H9 (cell line): ENCODE results near the gene PCNX2. TPM values are rescaled to one million over a fixed set of nuclear protein-coding genes. Genes with fewer than 3 reads are reported as not detected.
A peak's percentile ranks its signal among the peaks of the same experiment; 100 is the strongest.

Source experiments
- DNase-seq: peaks from one replicate; pipeline ENCODE4 v3.0.0-alpha.2; 2017
- H2AFZ ChIP-seq: one replicate; pipeline ENCODE4 v1.6.1; 2013; ENCODE audit warnings: mild to moderate bottlenecking, low read length, control low read depth, moderate library complexity
- H2AK5ac ChIP-seq: 2 replicates; pipeline ENCODE4 v1.6.1; 2013; ENCODE audit warnings: low read length, control low read depth, mixed read lengths; ENCODE audit not compliant: insufficient read length
- H2BK120ac ChIP-seq: one replicate; pipeline ENCODE4 v1.6.1; 2013; ENCODE audit warnings: low read depth, mild to moderate bottlenecking, low read length, control low read depth, inconsistent platforms; ENCODE audit not compliant: poor library complexity, severe bottlenecking
- H2BK12ac ChIP-seq: 2 replicates; pipeline ENCODE4 v1.6.1; 2013; ENCODE audit warnings: low read length, control low read depth, mixed read lengths, low read depth; ENCODE audit not compliant: insufficient read length
- H2BK15ac ChIP-seq: 2 replicates; pipeline ENCODE4 v1.6.1; 2013; ENCODE audit warnings: low read depth, low read length, control low read depth
- H2BK20ac ChIP-seq: one replicate; pipeline ENCODE4 v1.6.1; 2013; ENCODE audit warnings: low read depth, mild to moderate bottlenecking, low read length, control low read depth, inconsistent platforms; ENCODE audit not compliant: poor library complexity, severe bottlenecking
- H2BK5ac ChIP-seq: 2 replicates; pipeline ENCODE4 v1.6.1; 2013; ENCODE audit warnings: low read length, control low read depth, mixed read lengths; ENCODE audit not compliant: insufficient read length
- H3K14ac ChIP-seq: 2 replicates; pipeline ENCODE4 v1.6.1; 2013; ENCODE audit warnings: low read length, control low read depth; ENCODE audit not compliant: insufficient read depth
- H3K18ac ChIP-seq: 2 replicates; pipeline ENCODE4 v1.6.1; 2013; ENCODE audit warnings: low read depth, mild to moderate bottlenecking, mixed read lengths, low read length, control low read depth; ENCODE audit not compliant: insufficient read length
- H3K23ac ChIP-seq: 2 replicates; pipeline ENCODE4 v1.6.1; 2013; ENCODE audit warnings: low read length, control low read depth, mixed read lengths, low read depth; ENCODE audit not compliant: insufficient read length
- H3K23me2 ChIP-seq: 2 replicates; pipeline ENCODE4 v1.6.1; 2013; ENCODE audit warnings: low read depth, mild to moderate bottlenecking, mixed read lengths, low read length, control low read depth; ENCODE audit not compliant: insufficient read length, poor library complexity, severe bottlenecking
- H3K27ac ChIP-seq: 2 replicates; pipeline ENCODE4 v1.5.1; 2013; ENCODE audit warnings: low read length, control low read depth, mixed read lengths, low read depth; ENCODE audit not compliant: insufficient read length
- H3K27me3 ChIP-seq: 2 replicates; pipeline ENCODE4 v1.6.1; 2013; ENCODE audit warnings: low read length, control low read depth, inconsistent platforms; ENCODE audit not compliant: insufficient read depth
- H3K4ac ChIP-seq: 2 replicates; pipeline ENCODE4 v1.6.1; 2013; ENCODE audit warnings: low read depth, mild to moderate bottlenecking, control low read depth, inconsistent platforms, low read length, moderate library complexity
- H3K4me1 ChIP-seq: 2 replicates; pipeline ENCODE4 v1.6.1; 2013; ENCODE audit warnings: low read length, control low read depth, inconsistent platforms; ENCODE audit not compliant: insufficient read depth
- H3K4me2 ChIP-seq: 2 replicates; pipeline ENCODE4 v1.6.1; 2013; ENCODE audit warnings: low read length, control low read depth, mixed read lengths; ENCODE audit not compliant: insufficient read length, insufficient read depth
- H3K56ac ChIP-seq: 2 replicates; pipeline ENCODE4 v1.6.1; 2013; ENCODE audit warnings: low read depth, mild to moderate bottlenecking, mixed read lengths, low read length, control low read depth; ENCODE audit not compliant: insufficient read length
- H3K79me1 ChIP-seq: 2 replicates; pipeline ENCODE4 v1.6.1; 2013; ENCODE audit warnings: low read depth, mild to moderate bottlenecking, moderate library complexity, low read length, control low read depth, inconsistent platforms; ENCODE audit not compliant: insufficient read depth, poor library complexity, severe bottlenecking
- H3K79me2 ChIP-seq: 2 replicates; pipeline ENCODE4 v1.6.1; 2013; ENCODE audit warnings: low read length, control low read depth, inconsistent platforms; ENCODE audit not compliant: insufficient read depth
- H3K9ac ChIP-seq: 2 replicates; pipeline ENCODE4 v1.6.1; 2013; ENCODE audit warnings: low read length, control low read depth, mixed read lengths; ENCODE audit not compliant: insufficient read length; ENCODE audit errors: extremely low read depth
- H3K9me3 ChIP-seq: one replicate; pipeline ENCODE4 v1.6.1; 2013; ENCODE audit warnings: low read depth, low read length, inconsistent platforms; ENCODE audit not compliant: control insufficient read depth
- H3T11ph ChIP-seq: one replicate; pipeline ENCODE4 v1.6.1; 2013; ENCODE audit warnings: mild to moderate bottlenecking, low read length, control low read depth, inconsistent platforms
- H4K20me1 ChIP-seq: one replicate; pipeline ENCODE4 v1.6.1; 2013; ENCODE audit not compliant: control insufficient read depth, insufficient read length, insufficient read depth
- H4K5ac ChIP-seq: 2 replicates; pipeline ENCODE4 v1.6.1; 2013; ENCODE audit warnings: low read depth, mild to moderate bottlenecking, mixed read lengths, low read length, control low read depth; ENCODE audit not compliant: insufficient read length
- H4K8ac ChIP-seq: replicated peaks from 2 replicates; pipeline ENCODE4 v1.6.1; 2013; ENCODE audit warnings: low read length, control low read depth, mixed read lengths, low read depth; ENCODE audit not compliant: insufficient read length
- H4K91ac ChIP-seq: 2 replicates; pipeline ENCODE4 v1.6.1; 2013; ENCODE audit warnings: low read depth, mild to moderate bottlenecking, moderate library complexity, mixed read lengths, low read length, control low read depth; ENCODE audit not compliant: insufficient read length
- H3K27ac Mint-ChIP-seq, 3 experiments: 2 replicates in 2 of 3; 3 replicates in 1 of 3; pipeline ENCODE4 v1.8.0; 2020 to 2021; ENCODE audit warnings: mixed read lengths in 3 of 3, mild to moderate bottlenecking in 1 of 3, moderate library complexity in 1 of 3
- H3K27me3 Mint-ChIP-seq: 2 replicates; pipeline ENCODE4 v1.8.0; 2021; ENCODE audit warnings: low read depth, mild to moderate bottlenecking, moderate library complexity, mixed read lengths
- H3K36me3 Mint-ChIP-seq, 3 experiments: 2 replicates in 2 of 3; 3 replicates in 1 of 3; pipeline ENCODE4 v1.8.0; 2020 to 2021; ENCODE audit warnings: low read depth in 3 of 3, mixed read lengths in 3 of 3; ENCODE audit not compliant: insufficient read depth in 1 of 3
- H3K4me1 Mint-ChIP-seq, 2 experiments: 2 replicates each; pipeline ENCODE4 v1.8.0; 2020; ENCODE audit warnings: mixed read lengths in 2 of 2
- H3K4me3 Mint-ChIP-seq, 2 experiments: 2 replicates in 1 of 2; 3 replicates in 1 of 2; pipeline ENCODE4 v1.8.0; 2020 to 2021; ENCODE audit warnings: mild to moderate bottlenecking in 2 of 2, mixed read lengths in 2 of 2, moderate library complexity in 1 of 2
- H3K9me3 Mint-ChIP-seq, 2 experiments: 2 replicates in 1 of 2; 3 replicates in 1 of 2; pipeline ENCODE4 v1.8.0; 2020; ENCODE audit warnings: mild to moderate bottlenecking in 2 of 2, mixed read lengths in 2 of 2, moderate library complexity in 1 of 2
- WGBS: extraction: QIAGEN DNeasy Blood & Tissue Kit; methylation state at CpG from one replicate; pipeline ENCODE4 v1.1.7; 2013; ENCODE audit warnings: missing lambda C conversion rate, low lambda C conversion rate, mixed read lengths; ENCODE audit not compliant: insufficient read length; ENCODE audit errors: extremely low coverage; 5-methylcytosine and 5-hydroxymethylcytosine counted together
- total RNA-seq: library from RNA; stranded (reverse); gene quantifications from 2 replicates; pipeline ENCODE4 v1.2.1, GENCODE V29; 2021
- TF ChIP-seq, protein P1 (sequence below): fragments of 200-600 bp; sonication (generic); conservative IDR thresholded peaks from 3 replicates; pipeline ENCODE4 v1.8.0; 2021; ENCODE audit warnings: antibody characterized with exemption, mild to moderate bottlenecking

The PCNX2 gene
- total RNA-seq, 1 experiment from 2014 or later: 45.1 TPM

DNA sequence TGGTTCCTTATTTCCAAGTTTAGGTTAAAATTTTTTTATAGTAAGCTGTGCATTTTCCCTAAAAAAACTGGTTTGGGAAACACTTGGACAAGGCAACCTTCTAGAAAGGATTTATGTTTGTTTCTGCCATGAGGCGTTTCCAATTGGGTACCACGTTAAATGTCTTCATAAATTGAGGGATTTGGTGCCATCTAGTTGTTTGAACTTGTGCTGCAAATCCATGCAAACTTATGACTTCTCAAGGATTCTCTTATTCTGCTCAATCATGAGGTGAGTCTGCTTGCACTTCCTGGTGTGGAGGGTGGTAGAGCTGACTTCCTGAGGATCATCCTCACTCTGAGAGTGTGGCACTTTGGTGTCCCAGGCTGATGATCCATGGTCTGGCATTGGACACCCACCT is 123.3 kb downstream of the PCNX2 start:
- Histone ChIP-seq H2BK12ac (no peak overlapping the region), H2AFZ (no peak overlapping the region), H3K27ac (no peak overlapping the region), H3K9ac (no peak overlapping the region), H3K4me2 (no peak overlapping the region), H2BK20ac (no peak overlapping the region), H4K91ac (no peak overlapping the region), H4K5ac (no peak overlapping the region), H3K4ac (no peak overlapping the region), H3K18ac (no peak overlapping the region), H3K14ac (no peak overlapping the region), H3K9me3 (no peaks in the 10 kb centered on the region), H3K79me1 (no peaks in the 10 kb centered on the region), H3K56ac (no peak overlapping the region), H3K4me1 (no peaks in the 10 kb centered on the region), H4K8ac (no peak overlapping the region), H4K20me1 (no peaks in the 10 kb centered on the region), H2AK5ac (no peak overlapping the region), H3K23ac (no peak overlapping the region), H2BK120ac (no peak overlapping the region), H3K79me2 (no peaks in the 10 kb centered on the region), H3T11ph (no peak overlapping the region), H2BK5ac (no peak overlapping the region), H3K27me3 (no peaks in the 10 kb centered on the region), H2BK15ac (no peak overlapping the region), H3K23me2 (no peaks in the 10 kb centered on the region)
- Mint-ChIP-seq H3K9me3 (peaks cover 6 to 8% of the 10 kb centered on the region in 2 experiments; a peak in 3 of 5 replicates), H3K4me3 (no peak overlapping the region), H3K4me1 (no peaks in the 10 kb centered on the region), H3K27ac (no peak overlapping the region), H3K27me3 (no peaks in the 10 kb centered on the region), H3K36me3 (peaks cover 59 to 69% (median 64%) of the 10 kb centered on the region in 3 experiments)
- no CpG with 5 or more reads among the region's 2 CpGs for WGBS
- DNase-seq: no peak
- TF ChIP-seq, protein P1, sequence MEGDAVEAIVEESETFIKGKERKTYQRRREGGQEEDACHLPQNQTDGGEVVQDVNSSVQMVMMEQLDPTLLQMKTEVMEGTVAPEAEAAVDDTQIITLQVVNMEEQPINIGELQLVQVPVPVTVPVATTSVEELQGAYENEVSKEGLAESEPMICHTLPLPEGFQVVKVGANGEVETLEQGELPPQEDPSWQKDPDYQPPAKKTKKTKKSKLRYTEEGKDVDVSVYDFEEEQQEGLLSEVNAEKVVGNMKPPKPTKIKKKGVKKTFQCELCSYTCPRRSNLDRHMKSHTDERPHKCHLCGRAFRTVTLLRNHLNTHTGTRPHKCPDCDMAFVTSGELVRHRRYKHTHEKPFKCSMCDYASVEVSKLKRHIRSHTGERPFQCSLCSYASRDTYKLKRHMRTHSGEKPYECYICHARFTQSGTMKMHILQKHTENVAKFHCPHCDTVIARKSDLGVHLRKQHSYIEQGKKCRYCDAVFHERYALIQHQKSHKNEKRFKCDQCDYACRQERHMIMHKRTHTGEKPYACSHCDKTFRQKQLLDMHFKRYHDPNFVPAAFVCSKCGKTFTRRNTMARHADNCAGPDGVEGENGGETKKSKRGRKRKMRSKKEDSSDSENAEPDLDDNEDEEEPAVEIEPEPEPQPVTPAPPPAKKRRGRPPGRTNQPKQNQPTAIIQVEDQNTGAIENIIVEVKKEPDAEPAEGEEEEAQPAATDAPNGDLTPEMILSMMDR: peak; percentile 36; the same call in 1 of the 3 replicates
